ENCODE results near the gene RFK. TPM values are rescaled to one million over a fixed set of nuclear protein-coding genes. Genes with fewer than 3 reads are reported as not detected.
"Not testable (repeated sequence)": the region's sequence is repeated elsewhere in the genome, so short reads cannot be mapped to it uniquely, and the experiment has no call there.

Gene RFK
- total RNA-seq, 1 donor from 2014 or later = 20.3 TPM

DNA sequence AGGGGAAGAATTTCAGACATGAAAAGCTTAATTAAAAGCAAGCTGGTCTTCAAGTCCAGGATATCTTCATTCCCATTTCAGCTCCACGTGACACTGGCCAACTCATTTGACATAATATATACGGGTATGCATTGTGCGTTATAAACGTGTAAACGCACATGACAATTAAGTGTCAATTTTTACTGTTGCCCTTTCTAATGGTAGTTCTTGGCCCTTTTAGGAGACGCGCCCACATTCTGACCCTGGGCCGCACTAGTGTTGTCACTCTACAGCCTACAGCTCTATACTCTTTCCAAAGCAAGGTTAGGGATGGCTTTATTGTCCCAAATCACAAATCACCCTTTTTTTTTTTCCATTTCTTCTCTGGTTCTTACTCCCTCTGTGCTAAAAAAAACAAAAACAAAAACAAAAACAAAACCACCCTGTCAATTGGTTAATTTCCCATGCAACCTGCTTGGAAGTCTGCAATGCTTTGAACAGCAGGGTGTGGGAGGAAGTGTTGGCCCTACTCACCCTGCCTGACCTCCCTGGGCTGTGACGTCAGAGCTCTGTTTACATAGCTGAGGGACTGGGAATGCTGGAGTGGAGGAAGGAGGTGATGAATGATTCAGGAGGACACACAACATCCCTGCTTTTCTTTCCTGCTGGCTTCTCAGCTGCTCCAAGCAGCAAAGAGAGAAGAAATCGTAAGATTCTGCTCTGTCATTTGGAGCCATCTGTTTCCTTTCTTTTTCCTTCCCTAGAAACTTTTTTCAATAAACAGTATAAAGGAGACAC lies 19.3 kb downstream of the RFK start:
- no peaks in the 10 kb centered on the region for H3K36me3 Mint-ChIP-seq (ENCODE audit: low read depth)
- H3K4me3 Mint-ChIP-seq = no peak overlapping the region
- no peaks in the 10 kb centered on the region for H3K9me3 Mint-ChIP-seq
- H3K4me1 Mint-ChIP-seq (ENCODE audit: low read depth) = no peaks in the 10 kb centered on the region
- no peak overlapping the region for H3K27ac Mint-ChIP-seq
- DNase-seq (ENCODE audit: low spot score) = no peak
- peaks cover 2% of the 10 kb centered on the region for H3K27me3 Mint-ChIP-seq (ENCODE audit: insufficient read depth)
- intact Hi-C loops (cut with micrococcal nuclease) = no loop called here

DNA sequence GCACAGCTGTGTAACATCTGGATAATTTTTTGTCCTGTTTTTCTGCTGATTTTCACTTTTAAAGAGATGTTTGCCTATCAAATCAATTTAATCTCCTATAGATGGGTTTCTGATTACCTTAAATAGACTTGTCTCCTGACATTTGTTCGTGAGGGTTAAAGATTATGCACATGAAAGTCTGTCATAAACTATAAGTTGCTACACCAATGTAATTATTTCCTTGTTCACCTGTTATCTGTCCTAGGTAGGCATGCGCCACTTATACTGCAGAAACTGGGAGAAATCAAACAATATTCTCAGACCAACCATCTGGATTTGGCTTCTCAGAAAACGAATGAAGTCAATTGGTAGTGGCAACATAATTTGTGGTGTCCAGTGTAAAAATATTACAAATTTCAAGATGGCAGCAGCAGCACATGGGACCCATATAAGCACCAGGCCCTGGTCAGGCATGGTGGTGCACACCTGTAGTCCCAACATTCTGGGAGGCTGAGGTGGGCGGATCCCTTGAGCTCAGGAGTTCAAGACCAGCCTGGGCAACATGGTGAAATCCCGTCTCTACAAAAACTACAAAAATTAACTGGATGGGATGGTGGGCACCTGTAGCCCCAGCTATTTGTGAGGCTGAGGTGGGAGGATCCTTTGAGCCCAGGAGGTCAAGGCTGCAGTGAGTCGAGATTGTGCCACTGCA lies 20.3 kb downstream of the RFK start:
- Mint-ChIP-seq H3K4me1 (ENCODE audit: low read depth) (no peaks in the 10 kb centered on the region), H3K27me3 (ENCODE audit: insufficient read depth) (peaks cover 2% of the 10 kb centered on the region), H3K9me3 (no peaks in the 10 kb centered on the region), H3K27ac (no peak overlapping the region), H3K36me3 (ENCODE audit: low read depth) (no peaks in the 10 kb centered on the region), H3K4me3 (no peak overlapping the region)
- intact Hi-C loops (cut with micrococcal nuclease) = no loop called here
- DNase-seq (ENCODE audit: low spot score) = no peak

DNA sequence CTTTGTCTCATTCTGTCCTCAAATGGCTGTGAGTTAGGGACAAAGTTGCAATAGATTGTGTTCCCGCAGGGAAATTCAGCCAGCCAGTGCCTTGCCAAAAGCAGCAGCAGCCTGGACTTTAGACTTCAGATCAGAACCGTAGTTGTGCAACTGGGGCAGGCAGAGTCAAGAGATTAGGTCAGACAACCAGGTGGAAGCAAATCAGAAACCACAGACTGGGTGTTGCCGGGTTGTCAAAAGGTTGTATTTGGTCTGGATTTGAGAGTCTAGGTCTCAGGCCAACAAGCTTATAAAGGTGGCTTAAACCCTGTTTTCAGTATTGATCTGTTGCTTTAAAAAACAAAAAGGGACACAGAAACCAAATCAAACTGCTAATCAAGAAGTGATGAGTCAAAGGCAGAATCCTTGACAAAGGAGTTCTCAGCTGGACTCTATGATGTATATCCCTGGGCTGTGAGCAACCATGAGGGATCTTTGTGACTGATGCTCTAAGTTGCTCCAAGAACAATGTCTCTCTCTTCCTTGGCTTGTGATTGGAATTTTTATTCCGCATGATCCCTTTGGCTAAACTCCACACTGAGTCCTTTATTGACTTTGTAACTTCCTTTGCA lies 20.9 kb downstream of the RFK start:
- H3K27me3 Mint-ChIP-seq (ENCODE audit: insufficient read depth) = peaks cover 2% of the 10 kb centered on the region
- no peaks in the 10 kb centered on the region for H3K9me3 Mint-ChIP-seq
- no peak overlapping the region for H3K4me3 Mint-ChIP-seq
- no peak overlapping the region for H3K27ac Mint-ChIP-seq
- H3K4me1 Mint-ChIP-seq (ENCODE audit: low read depth) = no peaks in the 10 kb centered on the region
- intact Hi-C loops (cut with micrococcal nuclease) = no loop called here
- no peak for DNase-seq (ENCODE audit: low spot score)
- H3K36me3 Mint-ChIP-seq (ENCODE audit: low read depth) = no peaks in the 10 kb centered on the region

DNA sequence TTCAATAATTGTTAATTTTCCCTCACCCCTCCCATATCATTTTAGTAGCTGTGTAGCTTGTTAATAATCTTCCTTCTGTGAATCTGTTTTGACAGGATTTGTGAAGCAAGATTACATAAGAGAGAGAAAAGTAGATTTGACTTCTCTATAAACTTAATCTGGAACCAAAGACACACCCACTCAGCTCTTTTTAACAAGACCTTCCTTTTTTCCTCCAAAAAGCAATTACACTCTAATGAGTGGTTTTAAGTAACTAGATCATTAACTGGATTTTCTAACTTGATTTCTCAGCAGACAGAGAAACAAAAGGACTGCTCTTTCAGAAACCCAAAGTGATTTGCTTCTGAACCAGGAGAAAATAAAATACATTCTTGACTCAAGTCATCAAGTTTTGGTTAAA lies 21.9 kb downstream of the RFK start:
- DNase-seq (ENCODE audit: low spot score) = no peak
- no peaks in the 10 kb centered on the region for H3K36me3 Mint-ChIP-seq (ENCODE audit: low read depth)
- intact Hi-C loops (cut with micrococcal nuclease) = no loop called here
- no peaks in the 10 kb centered on the region for H3K27me3 Mint-ChIP-seq (ENCODE audit: insufficient read depth)
- H3K27ac Mint-ChIP-seq = no peak overlapping the region
- H3K9me3 Mint-ChIP-seq = no peaks in the 10 kb centered on the region
- no peaks in the 10 kb centered on the region for H3K4me1 Mint-ChIP-seq (ENCODE audit: low read depth)
- H3K4me3 Mint-ChIP-seq = no peak overlapping the region

DNA sequence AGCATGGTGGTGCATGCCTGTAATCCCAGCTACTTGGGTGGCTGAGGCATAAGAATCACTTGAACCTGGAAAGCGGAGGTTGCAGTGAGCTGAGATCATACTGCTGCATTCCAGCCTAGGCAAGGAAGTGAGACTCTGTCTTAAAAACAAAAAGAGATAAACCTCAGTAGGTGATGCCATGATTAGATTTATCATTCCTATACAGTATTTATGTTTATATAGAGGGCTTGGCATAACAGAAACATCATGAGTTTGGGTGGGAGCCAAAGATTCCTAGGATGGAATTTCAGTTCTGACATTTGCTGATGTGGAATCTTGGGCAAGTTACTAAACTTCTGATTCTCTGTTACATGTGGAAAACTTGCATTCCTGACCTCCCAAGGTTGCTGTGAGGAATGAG lies 22.3 kb downstream of the RFK start:
- H3K9me3 Mint-ChIP-seq = no peaks in the 10 kb centered on the region

DNA sequence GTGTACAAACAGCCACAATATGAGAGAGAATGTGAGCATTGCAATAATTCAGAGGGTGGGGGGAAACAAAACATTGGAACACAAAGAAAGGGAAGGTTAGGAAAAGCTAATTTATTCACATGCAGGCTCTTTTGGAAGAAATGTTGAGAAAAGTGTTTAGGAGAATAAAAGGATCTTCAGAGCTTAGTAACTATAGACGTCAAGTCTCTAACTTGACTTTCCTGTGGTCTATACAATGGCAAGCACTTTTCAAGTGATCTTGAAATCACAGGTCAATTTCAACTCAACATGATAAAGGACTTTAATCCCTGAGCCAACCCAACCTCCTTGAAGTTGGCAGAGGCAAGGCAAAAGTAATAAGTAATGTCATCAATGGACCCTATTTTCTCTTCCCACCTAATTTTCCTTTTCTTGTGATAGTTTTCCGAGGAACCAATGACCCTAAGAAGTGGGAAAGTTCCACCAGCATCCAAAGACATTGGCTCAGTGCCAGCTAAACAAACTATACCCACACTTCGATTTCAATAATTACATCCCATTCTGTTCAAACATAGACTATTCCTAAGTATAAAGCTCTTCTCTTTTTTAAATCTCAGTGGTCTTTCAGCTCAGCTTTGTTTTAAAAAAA lies 23.7 kb downstream of the RFK start:
- H3K27me3 Mint-ChIP-seq (ENCODE audit: insufficient read depth) = no peaks in the 10 kb centered on the region
- no peak overlapping the region for H3K27ac Mint-ChIP-seq
- no peaks in the 10 kb centered on the region for H3K36me3 Mint-ChIP-seq (ENCODE audit: low read depth)
- intact Hi-C loops (cut with micrococcal nuclease) = no loop called here
- no peaks in the 10 kb centered on the region for H3K9me3 Mint-ChIP-seq
- no peak overlapping the region for H3K4me3 Mint-ChIP-seq
- DNase-seq (ENCODE audit: low spot score) = no peak
- H3K4me1 Mint-ChIP-seq (ENCODE audit: low read depth) = no peaks in the 10 kb centered on the region

More for the DNA sequence above, 22.3 kb downstream of the RFK start:
- no peak for DNase-seq (ENCODE audit: low spot score)
- H3K4me1 Mint-ChIP-seq (ENCODE audit: low read depth) = no peaks in the 10 kb centered on the region
- H3K4me3 Mint-ChIP-seq = no peak overlapping the region
- intact Hi-C loops (cut with micrococcal nuclease) = no loop called here
- H3K36me3 Mint-ChIP-seq (ENCODE audit: low read depth) = no peaks in the 10 kb centered on the region
- no peaks in the 10 kb centered on the region for H3K27me3 Mint-ChIP-seq (ENCODE audit: insufficient read depth)
- no peak overlapping the region for H3K27ac Mint-ChIP-seq

DNA sequence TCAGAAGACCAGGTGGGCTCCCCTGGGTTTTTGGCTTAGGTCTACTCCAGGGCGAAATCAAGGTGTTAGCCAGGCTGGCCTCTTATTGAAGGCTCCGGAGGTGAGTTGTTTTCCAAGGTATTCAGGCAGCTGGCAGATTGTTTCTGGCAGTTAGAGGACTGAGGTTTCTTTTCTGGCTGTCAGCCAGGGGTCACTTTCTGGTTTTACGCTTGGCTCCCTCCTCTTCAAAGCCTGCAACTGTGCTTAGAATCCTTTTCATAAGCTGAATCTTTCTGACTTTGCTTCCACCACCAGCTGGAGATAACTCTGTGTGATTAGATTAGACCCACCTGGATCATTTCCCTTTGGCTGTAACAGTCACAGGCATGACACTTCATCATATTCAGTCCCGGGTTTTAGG lies 24.6 kb downstream of the RFK start:
- H3K27me3 Mint-ChIP-seq (ENCODE audit: insufficient read depth) = no peaks in the 10 kb centered on the region
- intact Hi-C loops (cut with micrococcal nuclease) = no loop called here
- no peak overlapping the region for H3K27ac Mint-ChIP-seq

DNA sequence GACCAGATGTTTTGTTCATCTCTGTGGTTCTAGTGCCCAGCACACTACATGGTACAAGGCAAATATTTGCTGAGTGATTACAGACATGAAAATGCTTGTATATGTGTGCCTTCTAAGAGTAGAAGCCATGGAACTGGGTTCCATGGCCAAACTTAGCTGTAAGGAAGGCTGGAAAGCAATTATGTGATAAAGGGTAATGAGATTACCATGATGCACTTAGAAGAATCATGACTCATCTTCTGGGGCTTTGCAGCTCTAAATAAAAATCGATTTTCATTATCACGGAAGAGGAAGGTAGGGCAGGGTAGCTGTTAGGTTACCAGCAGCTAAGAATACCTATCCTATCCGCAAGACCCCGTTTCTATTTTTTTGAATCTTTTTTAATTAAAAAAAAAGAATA lies 28.0 kb downstream of the RFK start:
- H3K4me3 Mint-ChIP-seq = no peak overlapping the region
- DNase-seq (ENCODE audit: low spot score) = no peak
- no peaks in the 10 kb centered on the region for H3K27me3 Mint-ChIP-seq (ENCODE audit: insufficient read depth)
- no peaks in the 10 kb centered on the region for H3K9me3 Mint-ChIP-seq
- no peaks in the 10 kb centered on the region for H3K36me3 Mint-ChIP-seq (ENCODE audit: low read depth)
- intact Hi-C loops (cut with micrococcal nuclease) = no loop called here
- no peak overlapping the region for H3K27ac Mint-ChIP-seq
- no peaks in the 10 kb centered on the region for H3K4me1 Mint-ChIP-seq (ENCODE audit: low read depth)

More for the DNA sequence above, 24.6 kb downstream of the RFK start:
- Mint-ChIP-seq H3K9me3 (no peaks in the 10 kb centered on the region), H3K4me1 (ENCODE audit: low read depth) (no peaks in the 10 kb centered on the region), H3K4me3 (no peak overlapping the region), H3K36me3 (ENCODE audit: low read depth) (no peaks in the 10 kb centered on the region)
- DNase-seq (ENCODE audit: low spot score) = no peak

DNA sequence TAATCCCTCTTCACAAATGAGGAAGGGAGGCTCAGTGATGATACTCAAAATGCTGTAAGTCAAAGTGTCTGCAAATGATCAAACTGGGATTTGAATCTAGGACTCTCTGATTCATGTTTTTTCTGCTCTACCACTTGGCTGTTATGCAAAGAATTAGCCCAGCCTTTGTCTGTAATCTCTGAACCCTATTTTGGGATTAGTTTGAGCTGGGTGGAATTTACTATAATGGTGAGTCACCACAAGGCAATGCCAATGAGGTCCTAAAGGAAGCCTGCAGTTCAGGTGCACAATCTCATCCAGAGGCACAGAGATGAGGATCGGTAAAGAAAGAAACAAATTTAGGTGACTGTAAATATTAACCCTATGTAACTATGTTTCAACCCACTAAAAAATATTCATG lies 29.2 kb downstream of the RFK start:
- Mint-ChIP-seq H3K27me3 (ENCODE audit: insufficient read depth) (no peaks in the 10 kb centered on the region), H3K4me1 (ENCODE audit: low read depth) (no peaks in the 10 kb centered on the region), H3K27ac (no peak overlapping the region), H3K36me3 (ENCODE audit: low read depth) (no peaks in the 10 kb centered on the region), H3K4me3 (no peak overlapping the region), H3K9me3 (no peaks in the 10 kb centered on the region)
- intact Hi-C loops (cut with micrococcal nuclease) = no loop called here
- no peak for DNase-seq (ENCODE audit: low spot score)

DNA sequence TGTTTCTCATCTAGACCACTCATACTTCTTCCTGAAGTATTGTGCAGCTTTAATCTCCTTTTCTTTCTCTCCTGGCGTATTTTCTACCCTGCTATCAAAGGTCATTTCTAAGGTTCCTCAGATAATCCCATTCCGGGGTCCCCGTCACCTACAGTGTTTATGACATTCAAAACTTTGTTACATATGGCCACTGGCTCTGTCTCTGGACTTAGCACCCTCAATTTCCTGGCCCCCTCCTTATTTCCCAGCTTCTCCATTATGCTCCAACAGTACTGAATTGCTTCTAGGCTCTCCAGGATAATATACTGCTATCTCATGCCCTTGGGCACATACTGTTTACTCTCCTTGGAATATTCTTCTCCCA lies 31.2 kb downstream of the RFK start:
- intact Hi-C loops (cut with micrococcal nuclease) = no loop called here
- no peaks in the 10 kb centered on the region for H3K9me3 Mint-ChIP-seq
- no peak for DNase-seq (ENCODE audit: low spot score)
- no peak overlapping the region for H3K4me3 Mint-ChIP-seq
- peaks cover 2% of the 10 kb centered on the region for H3K27me3 Mint-ChIP-seq (ENCODE audit: insufficient read depth)
- H3K27ac Mint-ChIP-seq = no peak overlapping the region
- H3K4me1 Mint-ChIP-seq (ENCODE audit: low read depth) = no peaks in the 10 kb centered on the region
- H3K36me3 Mint-ChIP-seq (ENCODE audit: low read depth) = no peaks in the 10 kb centered on the region

DNA sequence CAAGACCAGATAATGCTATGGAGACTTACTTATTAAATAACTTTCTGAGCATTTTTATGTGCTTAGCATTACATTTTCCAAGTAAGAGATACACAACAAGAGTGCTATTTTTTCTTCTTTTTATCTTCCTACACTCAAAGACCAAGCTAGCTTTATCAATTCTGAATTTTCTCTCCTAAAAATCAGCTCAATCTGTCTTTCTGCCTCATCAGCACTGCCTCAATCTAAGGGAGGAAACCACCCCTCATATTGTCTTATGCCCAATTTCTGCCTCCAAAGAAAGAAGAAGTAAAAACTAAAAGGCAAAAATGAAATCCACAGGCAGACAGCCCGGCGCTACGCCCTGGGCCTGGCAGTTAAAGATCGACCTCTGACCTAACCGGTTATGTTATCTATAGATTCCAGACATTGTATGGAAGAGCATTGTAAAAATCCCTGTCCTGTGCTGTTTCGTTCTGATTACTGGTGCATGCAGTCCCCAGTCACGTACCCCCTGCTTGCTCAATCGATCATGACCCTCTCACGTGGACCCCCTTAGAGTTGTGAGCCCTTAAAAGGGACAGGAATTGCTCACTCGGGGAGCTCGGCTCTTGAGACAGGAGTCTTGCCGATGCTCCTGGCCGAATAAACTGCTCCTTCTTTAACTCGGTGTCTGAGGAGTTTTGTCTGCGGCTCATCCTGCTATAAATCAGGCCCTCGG lies 31.7 kb downstream of the RFK start:
- H3K27ac Mint-ChIP-seq; H3K9me3 Mint-ChIP-seq; DNase-seq (ENCODE audit: low spot score); H3K27me3 Mint-ChIP-seq (ENCODE audit: insufficient read depth); H3K36me3 Mint-ChIP-seq (ENCODE audit: low read depth); H3K4me3 Mint-ChIP-seq; intact Hi-C loops (cut with micrococcal nuclease); H3K4me1 Mint-ChIP-seq (ENCODE audit: low read depth): not testable (repeated sequence)

DNA sequence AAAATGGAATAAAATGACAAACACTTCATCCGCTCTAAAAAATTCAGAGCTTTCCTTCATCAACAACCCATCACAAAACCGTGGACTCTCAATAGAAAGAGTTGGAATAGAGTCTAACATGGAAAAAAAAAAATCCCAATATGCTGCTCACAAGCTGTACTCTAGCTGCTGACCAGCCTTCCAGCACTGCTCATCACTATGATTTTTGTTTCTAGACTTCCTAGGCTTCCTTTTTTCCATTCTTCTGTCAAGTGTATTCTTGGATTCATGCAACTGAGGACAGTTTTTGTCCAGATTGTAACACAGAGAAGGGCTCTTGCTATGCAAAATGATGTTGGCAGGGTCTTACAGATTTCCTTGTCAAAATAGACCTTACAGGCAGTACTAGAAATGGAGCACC lies 34.5 kb downstream of the RFK start:
- Mint-ChIP-seq H3K4me3 (no peak overlapping the region), H3K4me1 (ENCODE audit: low read depth) (no peaks in the 10 kb centered on the region), H3K27ac (no peak overlapping the region), H3K9me3 (no peaks in the 10 kb centered on the region), H3K36me3 (ENCODE audit: low read depth) (no peaks in the 10 kb centered on the region), H3K27me3 (ENCODE audit: insufficient read depth) (peaks cover 2% of the 10 kb centered on the region)
- no peak for DNase-seq (ENCODE audit: low spot score)
- intact Hi-C loops (cut with micrococcal nuclease) = no loop called here

DNA sequence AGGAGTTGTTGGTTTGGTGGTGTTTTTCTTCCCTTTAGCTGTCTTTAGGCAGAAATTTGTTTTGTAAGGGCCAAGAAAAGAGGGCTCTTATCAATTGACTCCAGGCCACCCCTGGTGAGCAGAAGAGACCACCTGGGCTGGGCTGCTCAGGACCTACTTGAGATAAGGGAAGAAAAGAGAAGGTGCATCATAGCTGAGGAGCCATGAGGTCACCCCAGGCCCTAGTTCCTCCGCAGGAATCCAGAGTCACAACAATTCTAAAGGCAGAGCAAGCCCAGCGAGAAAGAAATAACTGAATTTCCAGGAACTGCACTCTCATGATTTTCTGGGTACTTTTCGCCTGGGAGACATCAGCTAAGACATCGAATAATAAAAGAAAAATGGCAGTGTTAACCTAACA lies 34.9 kb downstream of the RFK start:
- H3K27ac Mint-ChIP-seq = no peak overlapping the region
- DNase-seq (ENCODE audit: low spot score) = no peak
- intact Hi-C loops (cut with micrococcal nuclease) = no loop called here
- H3K27me3 Mint-ChIP-seq (ENCODE audit: insufficient read depth) = peaks cover 2% of the 10 kb centered on the region
- no peaks in the 10 kb centered on the region for H3K9me3 Mint-ChIP-seq
- H3K4me1 Mint-ChIP-seq (ENCODE audit: low read depth) = no peaks in the 10 kb centered on the region
- no peaks in the 10 kb centered on the region for H3K36me3 Mint-ChIP-seq (ENCODE audit: low read depth)
- no peak overlapping the region for H3K4me3 Mint-ChIP-seq

Measured in activated T-helper 1 cell treated with anti-CD3 and anti-CD28 coated beads, Interleukin-12 subunit alpha, Interleukin-12 subunit beta, Interleukin-2, Interleukin-4 antibody, amounts not matched to agents 30 ng/mL and 10 ng/mL and 1 ng/mL, durations not matched to agents 14 hours and 24 hours and 36 hours (primary cell).